Measurements from ENCODE around the gene FXR2. TPM values are rescaled to one million over a fixed set of nuclear protein-coding genes. Genes with fewer than 3 reads are reported as not detected.
A peak's percentile ranks its signal among the peaks of the same experiment; 100 is the strongest.

Gene FXR2
- total and polyA plus RNA-seq, 10 of the 15 experiments (the other 5 are each of a cell fraction or from before 2014, with no cell fraction given) = 1.6 to 33.3 (median 22.0) TPM

GRCh38 chr17:7560172-7561027 lies 54.3 kb downstream of the FXR2 start (continued):
- TF ChIP-seq EZH2 (IDR thresholded peaks at IDR 0.05; ENCODE audit: borderline replicate concordance, control insufficient read depth, low read depth, low read length) (no peak), ATF7 (IDR thresholded peaks at IDR 0.05; ENCODE audit: low read depth) (no peak), CEBPB (IDR thresholded peaks at IDR 0.05; ENCODE audit: borderline replicate concordance in 1 of 2, low read depth in 2 of 2, low read length in 2 of 2) (no peak), SPI1 (IDR thresholded peaks at IDR 0.05; ENCODE audit: borderline replicate concordance, insufficient read depth, low read depth, low read length) (no peak), DPF2 (IDR thresholded peaks at IDR 0.05) (no peak), BCLAF1 (IDR thresholded peaks at IDR 0.05) (no peak), SKIL (IDR thresholded peaks at IDR 0.05; ENCODE audit: low read depth, poor library complexity, severe bottlenecking) (no peak), PML (IDR thresholded peaks at IDR 0.05; ENCODE audit: low read length) (no peak), ESRRA (IDR thresholded peaks at IDR 0.05; ENCODE audit: low read length) (no peak), E2F4 (IDR thresholded peaks at IDR 0.05; ENCODE audit: low read depth, low read length) (0 out of 2 replicates have a peak, but pooled peaks have one; percentile 17), RAD21 (IDR thresholded peaks at IDR 0.05; ENCODE audit: insufficient read depth, low read depth, low read length) (peak; percentile 33), MYC (IDR thresholded peaks at IDR 0.05; ENCODE audit: insufficient read depth, insufficient read length, insufficient replicate concordance, low read length, severe bottlenecking) (no peak), MXI1 (IDR thresholded peaks at IDR 0.05; ENCODE audit: low read depth, low read length) (peak; percentile 43; the same call in 1 of the 2 replicates), YY1 (IDR thresholded peaks at IDR 0.05; ENCODE audit: low read depth, low read length) (no peak), CHD2 (IDR thresholded peaks at IDR 0.05; ENCODE audit: borderline replicate concordance, low read depth, low read length) (no peak), ZNF592 (IDR thresholded peaks at IDR 0.05) (0 out of 2 replicates have a peak, but pooled peaks have one; percentile 35), CREM (IDR thresholded peaks at IDR 0.05; ENCODE audit: low read depth) (peak; percentile 24; the same call in 1 of the 2 replicates), HCFC1 (IDR thresholded peaks at IDR 0.05; ENCODE audit: low read length) (no peak), SMC3 (IDR thresholded peaks at IDR 0.05; ENCODE audit: borderline replicate concordance, low read length) (peak; percentile 42; the same call in 1 of the 2 replicates)
